HepG2 (cell line): ENCODE data around the gene RGS6. TPM values are rescaled to one million over a fixed set of nuclear protein-coding genes. Genes with fewer than 3 reads are reported as not detected.

Experiments
- ATAC-seq: fragments of 200-7000 bp; cut with Tn5 transposase; 3 replicates; pipeline ENCODE4 v1.9.1; 2020; ENCODE audit warnings: mild to moderate bottlenecking, moderate library complexity
- BruUV-seq: library from RNA; stranded (reverse); fragments of 400-500 nt; replicated peaks from 2 replicates; lab custom pipeline; 2021; lab: Mats Ljungman, UMichigan
- CTCF ChIA-PET: fragments of 300-600 bp; formaldehyde crosslinking; extraction: SDS; loops from one replicate; lab custom pipeline; 2021; ENCODE audit warnings: low total read pairs, inconsistent platforms, low intra/inter-chr PET ratio; lab: Yijun Ruan, JAX
- POLR2A ChIA-PET: fragments of 350-600 bp; sonication (Branson Sonifier 250); formaldehyde crosslinking; loops from one replicate; lab custom pipeline; 2020; ENCODE audit warnings: antibody characterized with exemption, inconsistent platforms; lab: Yijun Ruan, JAX
- DNase-seq: peaks from one replicate; pipeline ENCODE4 v3.0.0-alpha.2; 2015; ENCODE audit warnings: low spot score
- FAIRE-seq: peaks from 3 replicates; lab custom pipeline; 2011; peaks lifted over from hg19 to GRCh38; lab: Jason Lieb, UNC
- H2AFZ ChIP-seq: one replicate; pipeline ENCODE4 v1.6.1; 2011; ENCODE audit warnings: low read length, inconsistent platforms
- H3K27ac ChIP-seq: fragments of 300-600 bp; 3 replicates; pipeline ENCODE4 v1.8.0; 2011; ENCODE audit warnings: mixed run types, mild to moderate bottlenecking, mixed read lengths, low read length, inconsistent platforms; ENCODE audit not compliant: insufficient read depth; ENCODE audit errors: extremely low read length
- H3K27me3 ChIP-seq, 2 experiments: fragments of 200-600 bp in 1 of 2; 2 replicates in 1 of 2; 3 replicates in 1 of 2; pipeline versions ENCODE4 v1.6.0 to v1.8.0; 2011; ENCODE audit warnings: low read length in 2 of 2, mild to moderate bottlenecking in 2 of 2, moderate library complexity in 2 of 2, inconsistent platforms in 1 of 2; ENCODE audit not compliant: insufficient read depth in 2 of 2, control insufficient read depth in 1 of 2
- H3K36me3 ChIP-seq, 2 experiments: fragments of 200-600 bp in 1 of 2; replicated peaks in 1 of 2; 2 replicates in 1 of 2; 3 replicates in 1 of 2; pipeline versions ENCODE4 v1.5.1 to v1.8.0; 2011; ENCODE audit warnings: low read length in 2 of 2, inconsistent platforms in 1 of 2; ENCODE audit not compliant: insufficient read depth in 2 of 2, control insufficient read depth in 1 of 2
- H3K4me1 ChIP-seq: 2 replicates; pipeline ENCODE4 v1.5.1; 2012; ENCODE audit warnings: low read length, inconsistent platforms; ENCODE audit not compliant: insufficient read depth
- H3K4me2 ChIP-seq: 2 replicates; pipeline ENCODE4 v1.6.0; 2011; ENCODE audit warnings: low read depth, low read length, inconsistent platforms
- H3K4me3 ChIP-seq, 3 experiments: fragments of 200-600 bp in 1 of 3; sonication (generic), shearing (Covaris generic) in 1 of 3; replicated peaks in 1 of 3; 2 replicates each; pipeline ENCODE4 v1.5.1; 2011 to 2016; ENCODE audit warnings: low read length in 3 of 3, inconsistent platforms in 2 of 3, low read depth in 2 of 3, mild to moderate bottlenecking in 2 of 3, control low read depth in 1 of 3, mixed read lengths in 1 of 3; ENCODE audit not compliant: insufficient read depth in 1 of 3
- H3K79me2 ChIP-seq: one replicate; pipeline ENCODE4 v1.6.1; 2011; ENCODE audit warnings: low read length, inconsistent platforms; ENCODE audit not compliant: insufficient read depth
- H3K9ac ChIP-seq: 2 replicates; pipeline ENCODE4 v1.6.0; 2011; ENCODE audit warnings: mild to moderate bottlenecking, low read depth, low read length, inconsistent platforms; ENCODE audit not compliant: insufficient read depth
- H3K9me3 ChIP-seq: 2 replicates; pipeline ENCODE4 v1.5.1; 2012; ENCODE audit warnings: mild to moderate bottlenecking, low read length
- H4K20me1 ChIP-seq: 2 replicates; pipeline ENCODE4 v1.6.0; 2011; ENCODE audit warnings: inconsistent platforms, mild to moderate bottlenecking, low read length, moderate library complexity; ENCODE audit not compliant: insufficient read depth
- DMAP1 ChIP-seq: IDR thresholded peaks from 2 replicates; pipeline ENCODE4 v1.6.1; 2016
- HOXA5 ChIP-seq: sonication (generic); formaldehyde crosslinking; IDR thresholded peaks from 2 replicates; pipeline ENCODE4 v1.4.0; 2020; ENCODE audit warnings: missing genetic modification reagents
- MAFK ChIP-seq, 2 experiments: IDR thresholded peaks in 1 of 2; conservative IDR thresholded peaks in 1 of 2; 2 replicates each; pipeline ENCODE4 v1.6.1; 2011; ENCODE audit warnings: improper control_type of control experiment in 2 of 2, low read length in 2 of 2
- PLRG1 ChIP-seq: fragments of 450-650 bp; conservative IDR thresholded peaks from 2 replicates; pipeline ENCODE4 v1.6.1; 2016
- SOX13 ChIP-seq, 3 experiments: fragments of 450-650 bp in 1 of 3; sonication (generic) in 1 of 3; formaldehyde crosslinking in 1 of 3; IDR thresholded peaks in 2 of 3; conservative IDR thresholded peaks in 1 of 3; 2 replicates each; pipeline versions ENCODE4 v1.5.0 to v1.6.1; 2016 to 2020; ENCODE audit warnings: antibody characterized with exemption in 1 of 3, mild to moderate bottlenecking in 1 of 3, missing compliant biosample characterization in 1 of 3, missing genetic modification reagents in 1 of 3, moderate library complexity in 1 of 3
- TMF1 ChIP-seq: sonication (generic); formaldehyde crosslinking; IDR thresholded peaks from 2 replicates; pipeline ENCODE4 v1.8.1; 2022; ENCODE audit warnings: low read depth, missing genetic modification reagents
- ZFP82 ChIP-seq: sonication (generic); formaldehyde crosslinking; IDR thresholded peaks from 2 replicates; pipeline ENCODE4 v1.5.1; 2020; ENCODE audit warnings: mild to moderate bottlenecking, missing genetic modification reagents, borderline replicate concordance
- ZFP90 ChIP-seq: sonication (generic); formaldehyde crosslinking; IDR thresholded peaks from 2 replicates; pipeline ENCODE4 v1.8.0; 2022; ENCODE audit warnings: missing genetic modification reagents, mild to moderate bottlenecking, inconsistent platforms, borderline replicate concordance
- ZNF230 ChIP-seq: sonication (generic); formaldehyde crosslinking; IDR thresholded peaks from 2 replicates; pipeline ENCODE4 v1.4.0; 2020; ENCODE audit warnings: mild to moderate bottlenecking, missing genetic modification reagents
- ZNF552 ChIP-seq: sonication (generic); formaldehyde crosslinking; IDR thresholded peaks from 2 replicates; pipeline ENCODE4 v1.9.0; 2022; ENCODE audit warnings: missing genetic modification reagents, mild to moderate bottlenecking, borderline replicate concordance
- ZNF891 ChIP-seq: sonication (generic); formaldehyde crosslinking; IDR thresholded peaks from 2 replicates; pipeline ENCODE4 v1.5.0; 2020; ENCODE audit warnings: mild to moderate bottlenecking, missing genetic modification reagents
- WGBS: methylation state at CpG from one replicate; pipeline ENCODE4 v1.1.6; 2017; ENCODE audit warnings: low lambda C conversion rate; 5-methylcytosine and 5-hydroxymethylcytosine counted together
- in situ Hi-C: cut with HindIII; loops from 2 replicates; pipeline ENCODE4 v1.10.0; 2017; ENCODE audit warnings: low pct_unique_long_range_greater_than_20kb; ENCODE audit not compliant: extremely low pct_ligation_motif_present
- intact Hi-C: fragments of 100-400 bp; cut with micrococcal nuclease; formaldehyde crosslinking; loops from one replicate; pipeline ENCODE4 v1.10.0; 2022; ENCODE audit not compliant: unreplicated experiment
- polyA plus RNA-seq, 8 experiments: library from polyadenylated mRNA; depleted of rRNA in 3 of 8; stranded (reverse) in 7 of 8; unstranded in 1 of 8; fragments of >200 nt; fragmentation: Illumina TruSeq in 4 of 8; extraction: Trizol in 4 of 8; gene quantifications; 2 replicates each; pipeline versions ENCODE4 v1.2.1 to v1.2.3, GENCODE V29; 2011 to 2016; ENCODE audit warnings: low read depth in 4 of 8, missing spikeins in 1 of 8, mixed read lengths in 1 of 8; ENCODE audit not compliant: insufficient read depth in 1 of 8
- total RNA-seq, 5 experiments: library from RNA; depleted of rRNA; stranded (reverse); fragments of >200 nt; fragmentation: Illumina TruSeq; extraction: Trizol; gene quantifications; 2 replicates each; pipeline ENCODE4 v1.2.3, GENCODE V29; 2016; ENCODE audit warnings: low read depth in 1 of 5

Gene RGS6
- total and polyA plus RNA-seq, 2 of the 13 experiments (the other 11 are each of a cell fraction or from before 2014, with no cell fraction given): not detected

DNA sequence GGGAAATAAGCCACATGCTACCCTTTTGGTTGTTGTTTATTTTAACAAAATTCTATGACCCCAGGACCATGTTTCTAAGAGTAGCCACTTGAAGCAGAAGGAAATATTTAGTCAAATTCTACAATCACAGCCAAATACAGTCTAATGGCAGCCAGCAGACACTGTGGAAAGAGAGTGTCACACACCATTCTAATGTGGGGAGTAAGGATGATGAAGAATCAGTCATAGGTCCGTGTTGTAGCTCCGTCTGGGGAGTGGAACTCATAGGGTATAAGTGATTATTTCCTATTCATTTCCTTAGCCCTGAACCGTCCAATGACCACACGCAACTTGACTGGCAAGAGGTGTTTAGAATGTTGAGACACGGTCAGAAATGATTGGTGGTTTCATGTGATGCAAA lies 500.5 kb downstream of the RGS6 start:
- BruUV-seq: no TSS peak
- in situ Hi-C loops: no loop called here
- no peak for ATAC-seq
- ChIA-PET POLR2A (no interaction called here), CTCF (no interaction called here)
- no peaks in the 10 kb centered on the region for H4K20me1 ChIP-seq
- no peaks in the 10 kb centered on the region for H3K36me3 ChIP-seq
- H3K27ac ChIP-seq: no peak overlapping the region
- H3K79me2 ChIP-seq: no peaks in the 10 kb centered on the region
- intact Hi-C loops: no loop called here
- H3K4me1 ChIP-seq: no peaks in the 10 kb centered on the region
- DNase-seq: no peak
- TF ChIP-seq MAFK (conservative IDR thresholded peaks at IDR 0.05 in 1 of 2, IDR thresholded peaks at IDR 0.05 in 1 of 2; ENCODE audit: low read length in 2 of 2) (no peak), HOXA5 (CRISPR knock-in tag) (no peak), ZFP82 (CRISPR knock-in tag) (no peak), ZNF891 (no peak), DMAP1 (CRISPR knock-in tag) (no peak), PLRG1 (no peak), ZFP90 (CRISPR knock-in tag) (no peak), TMF1 (CRISPR knock-in tag) (no peak), SOX13 (IDR thresholded peaks at IDR 0.05) (no peak), SOX13 (CRISPR knock-in tag; conservative IDR thresholded peaks at IDR 0.05 in 1 of 2, IDR thresholded peaks at IDR 0.05 in 1 of 2) (no peak), ZNF552 (CRISPR knock-in tag) (no peak), ZNF230 (CRISPR knock-in tag) (no peak)
- no peak for FAIRE-seq
- H3K9me3 ChIP-seq: peaks cover 2% of the 10 kb centered on the region; the same call in 1 of the 2 replicates
- 6% methylated on average over 5 of the region's 5 CpGs for WGBS
- H2AFZ ChIP-seq: no peak overlapping the region
- H3K27me3 ChIP-seq: 0 out of 5 replicates have a peak, but pooled peaks cover 0 to 4% of the 10 kb centered on the region in 2 experiments
- no peak overlapping the region for H3K9ac ChIP-seq
- no peak overlapping the region for H3K4me2 ChIP-seq
- no peak overlapping the region for H3K4me3 ChIP-seq
